HepG2 (cell line): ENCODE data around the gene DSCAM. TPM values are rescaled to one million over a fixed set of nuclear protein-coding genes. Genes with fewer than 3 reads are reported as not detected.

ENCODE experiments used
- ATAC-seq: fragments of 200-7000 bp; cut with Tn5 transposase; 3 replicates; pipeline ENCODE4 v1.9.1; 2020; ENCODE audit warnings: mild to moderate bottlenecking, moderate library complexity
- Bru-seq: library from RNA; stranded (reverse); fragments of 400-500 nt; gene quantifications from one replicate; lab custom pipeline; 2021; lab: Mats Ljungman, UMichigan
- BruChase-seq, 2 experiments: library from RNA; stranded (reverse); fragments of 400-500 nt; gene quantifications; one replicate each; lab custom pipeline; 2021; lab: Mats Ljungman, UMichigan
- BruUV-seq: library from RNA; stranded (reverse); fragments of 400-500 nt; replicated peaks from 2 replicates; lab custom pipeline; 2021; lab: Mats Ljungman, UMichigan
- CTCF ChIA-PET: fragments of 300-600 bp; formaldehyde crosslinking; extraction: SDS; loops from one replicate; lab custom pipeline; 2021; ENCODE audit warnings: low total read pairs, inconsistent platforms, low intra/inter-chr PET ratio; lab: Yijun Ruan, JAX
- POLR2A ChIA-PET: fragments of 350-600 bp; sonication (Branson Sonifier 250); formaldehyde crosslinking; loops from one replicate; lab custom pipeline; 2020; ENCODE audit warnings: antibody characterized with exemption, inconsistent platforms; lab: Yijun Ruan, JAX
- DNase-seq: peaks from one replicate; pipeline ENCODE4 v3.0.0-alpha.2; 2015; ENCODE audit warnings: low spot score
- FAIRE-seq: peaks from 3 replicates; lab custom pipeline; 2011; peaks lifted over from hg19 to GRCh38; lab: Jason Lieb, UNC
- H2AFZ ChIP-seq: one replicate; pipeline ENCODE4 v1.6.1; 2011; ENCODE audit warnings: low read length, inconsistent platforms
- H3K27ac ChIP-seq: fragments of 300-600 bp; 3 replicates; pipeline ENCODE4 v1.8.0; 2011; ENCODE audit warnings: mixed run types, mild to moderate bottlenecking, mixed read lengths, low read length, inconsistent platforms; ENCODE audit not compliant: insufficient read depth; ENCODE audit errors: extremely low read length
- H3K27me3 ChIP-seq, 2 experiments: fragments of 200-600 bp in 1 of 2; 2 replicates in 1 of 2; 3 replicates in 1 of 2; pipeline versions ENCODE4 v1.6.0 to v1.8.0; 2011; ENCODE audit warnings: low read length in 2 of 2, mild to moderate bottlenecking in 2 of 2, moderate library complexity in 2 of 2, inconsistent platforms in 1 of 2; ENCODE audit not compliant: insufficient read depth in 2 of 2, control insufficient read depth in 1 of 2
- H3K36me3 ChIP-seq, 2 experiments: fragments of 200-600 bp in 1 of 2; replicated peaks in 1 of 2; 2 replicates in 1 of 2; 3 replicates in 1 of 2; pipeline versions ENCODE4 v1.5.1 to v1.8.0; 2011; ENCODE audit warnings: low read length in 2 of 2, inconsistent platforms in 1 of 2; ENCODE audit not compliant: insufficient read depth in 2 of 2, control insufficient read depth in 1 of 2
- H3K4me1 ChIP-seq: 2 replicates; pipeline ENCODE4 v1.5.1; 2012; ENCODE audit warnings: low read length, inconsistent platforms; ENCODE audit not compliant: insufficient read depth
- H3K4me2 ChIP-seq: 2 replicates; pipeline ENCODE4 v1.6.0; 2011; ENCODE audit warnings: low read depth, low read length, inconsistent platforms
- H3K4me3 ChIP-seq, 3 experiments: fragments of 200-600 bp in 1 of 3; sonication (generic), shearing (Covaris generic) in 1 of 3; replicated peaks in 1 of 3; 2 replicates each; pipeline ENCODE4 v1.5.1; 2011 to 2016; ENCODE audit warnings: low read length in 3 of 3, inconsistent platforms in 2 of 3, low read depth in 2 of 3, mild to moderate bottlenecking in 2 of 3, control low read depth in 1 of 3, mixed read lengths in 1 of 3; ENCODE audit not compliant: insufficient read depth in 1 of 3
- H3K79me2 ChIP-seq: one replicate; pipeline ENCODE4 v1.6.1; 2011; ENCODE audit warnings: low read length, inconsistent platforms; ENCODE audit not compliant: insufficient read depth
- H3K9ac ChIP-seq: 2 replicates; pipeline ENCODE4 v1.6.0; 2011; ENCODE audit warnings: mild to moderate bottlenecking, low read depth, low read length, inconsistent platforms; ENCODE audit not compliant: insufficient read depth
- H3K9me3 ChIP-seq: 2 replicates; pipeline ENCODE4 v1.5.1; 2012; ENCODE audit warnings: mild to moderate bottlenecking, low read length
- H4K20me1 ChIP-seq: 2 replicates; pipeline ENCODE4 v1.6.0; 2011; ENCODE audit warnings: inconsistent platforms, mild to moderate bottlenecking, low read length, moderate library complexity; ENCODE audit not compliant: insufficient read depth
- ARID5B ChIP-seq: IDR thresholded peaks from 2 replicates; pipeline ENCODE4 v1.4.0; 2020; ENCODE audit warnings: mild to moderate bottlenecking, missing genetic modification reagents
- GFI1 ChIP-seq: sonication (generic); formaldehyde crosslinking; IDR thresholded peaks from 2 replicates; pipeline ENCODE4 v1.5.0; 2020; ENCODE audit warnings: missing genetic modification reagents, mild to moderate bottlenecking, borderline replicate concordance
- MAFK ChIP-seq, 2 experiments: IDR thresholded peaks in 1 of 2; conservative IDR thresholded peaks in 1 of 2; 2 replicates each; pipeline ENCODE4 v1.6.1; 2011; ENCODE audit warnings: improper control_type of control experiment in 2 of 2, low read length in 2 of 2
- ZBTB7A ChIP-seq: sonication (generic); formaldehyde crosslinking; IDR thresholded peaks from 2 replicates; pipeline ENCODE4 v1.8.0; 2022; ENCODE audit warnings: mild to moderate bottlenecking, missing genetic modification reagents
- WGBS: methylation state at CpG from one replicate; pipeline ENCODE4 v1.1.6; 2017; ENCODE audit warnings: low lambda C conversion rate; 5-methylcytosine and 5-hydroxymethylcytosine counted together
- in situ Hi-C: cut with HindIII; loops from 2 replicates; pipeline ENCODE4 v1.10.0; 2017; ENCODE audit warnings: low pct_unique_long_range_greater_than_20kb; ENCODE audit not compliant: extremely low pct_ligation_motif_present
- intact Hi-C: fragments of 100-400 bp; cut with micrococcal nuclease; formaldehyde crosslinking; loops from one replicate; pipeline ENCODE4 v1.10.0; 2022; ENCODE audit not compliant: unreplicated experiment
- long read RNA-seq, 2 experiments: library from RNA in 1 of 2; library from polyadenylated mRNA in 1 of 2; stranded (forward) in 1 of 2; unstranded in 1 of 2; transcript quantifications; one replicate each; pipeline ENCODE4 v2.0.0, GENCODE V29; 2019 to 2022
- polyA minus RNA-seq, 3 experiments: library from RNA; depleted of rRNA, polyadenylated mRNA; stranded (reverse); fragments of >200 nt; gene quantifications; 2 replicates each; pipeline ENCODE4 v1.2.3, GENCODE V29; 2011; ENCODE audit warnings: low replicate concordance in 1 of 3
- polyA plus RNA-seq, 8 experiments: library from polyadenylated mRNA; depleted of rRNA in 3 of 8; stranded (reverse) in 7 of 8; unstranded in 1 of 8; fragments of >200 nt; fragmentation: Illumina TruSeq in 4 of 8; extraction: Trizol in 4 of 8; gene quantifications; 2 replicates each; pipeline versions ENCODE4 v1.2.1 to v1.2.3, GENCODE V29; 2011 to 2016; ENCODE audit warnings: low read depth in 4 of 8, missing spikeins in 1 of 8, mixed read lengths in 1 of 8; ENCODE audit not compliant: insufficient read depth in 1 of 8
- total RNA-seq, 5 experiments: library from RNA; depleted of rRNA; stranded (reverse); fragments of >200 nt; fragmentation: Illumina TruSeq; extraction: Trizol; gene quantifications; 2 replicates each; pipeline ENCODE4 v1.2.3, GENCODE V29; 2016; ENCODE audit warnings: low read depth in 1 of 5
- TF ChIP-seq, protein P1 (sequence below): sonication (generic); formaldehyde crosslinking; IDR thresholded peaks from 2 replicates; pipeline ENCODE4 v1.4.0; 2020; ENCODE audit warnings: low read depth, missing genetic modification reagents

Gene DSCAM, protein sequence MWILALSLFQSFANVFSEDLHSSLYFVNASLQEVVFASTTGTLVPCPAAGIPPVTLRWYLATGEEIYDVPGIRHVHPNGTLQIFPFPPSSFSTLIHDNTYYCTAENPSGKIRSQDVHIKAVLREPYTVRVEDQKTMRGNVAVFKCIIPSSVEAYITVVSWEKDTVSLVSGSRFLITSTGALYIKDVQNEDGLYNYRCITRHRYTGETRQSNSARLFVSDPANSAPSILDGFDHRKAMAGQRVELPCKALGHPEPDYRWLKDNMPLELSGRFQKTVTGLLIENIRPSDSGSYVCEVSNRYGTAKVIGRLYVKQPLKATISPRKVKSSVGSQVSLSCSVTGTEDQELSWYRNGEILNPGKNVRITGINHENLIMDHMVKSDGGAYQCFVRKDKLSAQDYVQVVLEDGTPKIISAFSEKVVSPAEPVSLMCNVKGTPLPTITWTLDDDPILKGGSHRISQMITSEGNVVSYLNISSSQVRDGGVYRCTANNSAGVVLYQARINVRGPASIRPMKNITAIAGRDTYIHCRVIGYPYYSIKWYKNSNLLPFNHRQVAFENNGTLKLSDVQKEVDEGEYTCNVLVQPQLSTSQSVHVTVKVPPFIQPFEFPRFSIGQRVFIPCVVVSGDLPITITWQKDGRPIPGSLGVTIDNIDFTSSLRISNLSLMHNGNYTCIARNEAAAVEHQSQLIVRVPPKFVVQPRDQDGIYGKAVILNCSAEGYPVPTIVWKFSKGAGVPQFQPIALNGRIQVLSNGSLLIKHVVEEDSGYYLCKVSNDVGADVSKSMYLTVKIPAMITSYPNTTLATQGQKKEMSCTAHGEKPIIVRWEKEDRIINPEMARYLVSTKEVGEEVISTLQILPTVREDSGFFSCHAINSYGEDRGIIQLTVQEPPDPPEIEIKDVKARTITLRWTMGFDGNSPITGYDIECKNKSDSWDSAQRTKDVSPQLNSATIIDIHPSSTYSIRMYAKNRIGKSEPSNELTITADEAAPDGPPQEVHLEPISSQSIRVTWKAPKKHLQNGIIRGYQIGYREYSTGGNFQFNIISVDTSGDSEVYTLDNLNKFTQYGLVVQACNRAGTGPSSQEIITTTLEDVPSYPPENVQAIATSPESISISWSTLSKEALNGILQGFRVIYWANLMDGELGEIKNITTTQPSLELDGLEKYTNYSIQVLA (N-terminal part only)
- total RNA-seq (2016; rRNA removed; fragmentation: Illumina TruSeq; extraction: Trizol): not detected in 2 replicates
- total RNA-seq (2016; cell fraction: cytosol; rRNA removed; fragmentation: Illumina TruSeq; extraction: Trizol; ENCODE audit: low read depth): not detected in 2 replicates
- total RNA-seq (2016; cell fraction: insoluble cytoplasmic fraction; rRNA removed; fragmentation: Illumina TruSeq; extraction: Trizol): not detected in 2 replicates
- not detected in 2 replicates for total RNA-seq (2016; cell fraction: membrane; rRNA removed; fragmentation: Illumina TruSeq; extraction: Trizol)
- not detected in 2 replicates for total RNA-seq (2016; cell fraction: nucleus; rRNA removed; fragmentation: Illumina TruSeq; extraction: Trizol)
- not detected in 2 replicates for polyA plus RNA-seq (2011; rRNA removed)
- not detected in 2 replicates for polyA plus RNA-seq (2011; cell fraction: cytosol; rRNA removed)
- not detected in 2 replicates for polyA plus RNA-seq (2011; cell fraction: nucleus; rRNA removed)
- not detected in 2 replicates for polyA plus RNA-seq (2012)
- polyA plus RNA-seq (2016; cell fraction: cytosol; fragmentation: Illumina TruSeq; extraction: Trizol; ENCODE audit: low read depth): not detected in 2 replicates
- polyA plus RNA-seq (2016; cell fraction: insoluble cytoplasmic fraction; fragmentation: Illumina TruSeq; extraction: Trizol; ENCODE audit: low read depth): not detected in 2 replicates
- polyA plus RNA-seq (2016; cell fraction: membrane; fragmentation: Illumina TruSeq; extraction: Trizol; ENCODE audit: low read depth): not detected in 2 replicates
- not detected in 2 replicates for polyA plus RNA-seq (2016; cell fraction: nucleus; fragmentation: Illumina TruSeq; extraction: Trizol; ENCODE audit: insufficient read depth, low read depth)
- polyA minus RNA-seq (2011; rRNA and poly(A)+ RNA removed; ENCODE audit: low replicate concordance): not detected in 2 replicates
- polyA minus RNA-seq (2011; cell fraction: cytosol; rRNA and poly(A)+ RNA removed): not detected in 2 replicates
- polyA minus RNA-seq (2011; cell fraction: nucleus; rRNA and poly(A)+ RNA removed): not detected in 2 replicates
- Bru-seq, nascent RNA: percentile 0 among the genes with signal in this experiment
- percentile 0 among the genes with signal in this experiment for BruChase-seq, experiment 1, labeled RNA remaining after a 6-hour chase
- percentile 0 among the genes with signal in this experiment for BruChase-seq, experiment 2, labeled RNA remaining after a 2-hour chase
- long read RNA-seq, experiment 1: 0 reads
- long read RNA-seq, experiment 2: 0 reads

DNA sequence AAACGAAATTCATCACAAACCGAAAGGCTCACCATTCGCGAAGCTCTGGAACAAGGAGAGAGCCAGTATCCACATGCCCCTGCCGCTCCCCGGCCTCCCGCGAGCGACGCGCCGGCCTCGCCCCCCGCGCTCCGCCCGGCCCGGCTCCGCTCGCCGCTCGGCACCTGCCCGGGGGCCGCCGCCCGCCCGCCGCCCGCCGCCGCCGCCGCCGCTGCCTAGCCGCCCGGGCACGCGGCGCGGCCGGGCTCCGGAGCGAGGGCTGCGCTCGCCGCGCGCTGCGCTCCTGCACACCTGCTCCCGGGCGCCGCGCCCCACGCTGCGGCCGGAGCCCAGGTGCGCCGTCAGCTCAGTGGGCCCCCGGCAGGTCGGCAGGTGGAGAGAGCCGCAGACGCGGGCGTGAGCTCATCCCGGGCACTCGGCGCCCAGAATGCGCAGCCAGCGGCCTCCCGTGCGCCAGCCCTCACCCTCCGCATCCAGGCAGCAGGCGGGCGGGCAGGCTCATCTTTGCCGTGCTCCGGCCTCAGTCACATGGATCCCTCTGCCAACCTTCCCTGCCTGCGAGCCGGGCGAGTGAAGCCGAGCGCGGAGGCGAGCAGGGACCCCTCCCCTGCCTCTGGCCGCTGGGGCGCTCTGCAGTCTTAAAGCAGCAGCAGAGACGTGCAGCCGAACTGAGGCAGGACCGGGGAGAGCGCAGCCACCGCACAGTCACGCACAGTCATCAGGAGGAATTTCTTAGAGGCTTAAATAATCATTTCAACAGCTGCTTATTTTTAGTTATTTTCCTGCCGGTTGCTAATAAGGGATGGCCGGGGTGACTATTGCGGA, at the start of gene DSCAM:
Gene DSCAM (minus strand): TSS at position 572 of the 825 bp plus-strand sequence. CDS start 497 bp downstream, at position 75.
- in situ Hi-C loops (no loop called here), intact Hi-C loops (no loop called here)
- Histone ChIP-seq H4K20me1 (no peaks in the 10 kb centered on the region), H3K36me3 (no peaks in the 10 kb centered on the region), H3K27me3 (peaks cover 1 to 3% of the 10 kb centered on the region in 2 experiments; a peak in 2 of 5 replicates), H3K4me3 (no peak within 1 kb of the TSS), H3K4me2 (no peak within 1 kb of the TSS), H2AFZ (no peak within 1 kb of the TSS), H3K9ac (no peak within 1 kb of the TSS), H3K4me1 (no peaks in the 10 kb centered on the region), H3K9me3 (no peaks in the 10 kb centered on the region; the same call in 1 of the 2 replicates), H3K79me2 (no peaks in the 10 kb centered on the region), H3K27ac (no peak within 1 kb of the TSS)
- DNase-seq (no peak), ATAC-seq (no peak), FAIRE-seq (no peak)
- POLR2A ChIA-PET: no interaction called here
- BruUV-seq: no TSS peak
- 15% methylated on average over 8 of the region's 94 CpGs for WGBS
- CTCF ChIA-PET: no interaction called here
- TF ChIP-seq GFI1 (CRISPR knock-in tag) (no peak), ARID5B (CRISPR knock-in tag) (no peak), MAFK (conservative IDR thresholded peaks at IDR 0.05 in 1 of 2, IDR thresholded peaks at IDR 0.05 in 1 of 2; ENCODE audit: low read length in 2 of 2) (no peak), ZBTB7A (no peak)
- TF ChIP-seq, protein P1, sequence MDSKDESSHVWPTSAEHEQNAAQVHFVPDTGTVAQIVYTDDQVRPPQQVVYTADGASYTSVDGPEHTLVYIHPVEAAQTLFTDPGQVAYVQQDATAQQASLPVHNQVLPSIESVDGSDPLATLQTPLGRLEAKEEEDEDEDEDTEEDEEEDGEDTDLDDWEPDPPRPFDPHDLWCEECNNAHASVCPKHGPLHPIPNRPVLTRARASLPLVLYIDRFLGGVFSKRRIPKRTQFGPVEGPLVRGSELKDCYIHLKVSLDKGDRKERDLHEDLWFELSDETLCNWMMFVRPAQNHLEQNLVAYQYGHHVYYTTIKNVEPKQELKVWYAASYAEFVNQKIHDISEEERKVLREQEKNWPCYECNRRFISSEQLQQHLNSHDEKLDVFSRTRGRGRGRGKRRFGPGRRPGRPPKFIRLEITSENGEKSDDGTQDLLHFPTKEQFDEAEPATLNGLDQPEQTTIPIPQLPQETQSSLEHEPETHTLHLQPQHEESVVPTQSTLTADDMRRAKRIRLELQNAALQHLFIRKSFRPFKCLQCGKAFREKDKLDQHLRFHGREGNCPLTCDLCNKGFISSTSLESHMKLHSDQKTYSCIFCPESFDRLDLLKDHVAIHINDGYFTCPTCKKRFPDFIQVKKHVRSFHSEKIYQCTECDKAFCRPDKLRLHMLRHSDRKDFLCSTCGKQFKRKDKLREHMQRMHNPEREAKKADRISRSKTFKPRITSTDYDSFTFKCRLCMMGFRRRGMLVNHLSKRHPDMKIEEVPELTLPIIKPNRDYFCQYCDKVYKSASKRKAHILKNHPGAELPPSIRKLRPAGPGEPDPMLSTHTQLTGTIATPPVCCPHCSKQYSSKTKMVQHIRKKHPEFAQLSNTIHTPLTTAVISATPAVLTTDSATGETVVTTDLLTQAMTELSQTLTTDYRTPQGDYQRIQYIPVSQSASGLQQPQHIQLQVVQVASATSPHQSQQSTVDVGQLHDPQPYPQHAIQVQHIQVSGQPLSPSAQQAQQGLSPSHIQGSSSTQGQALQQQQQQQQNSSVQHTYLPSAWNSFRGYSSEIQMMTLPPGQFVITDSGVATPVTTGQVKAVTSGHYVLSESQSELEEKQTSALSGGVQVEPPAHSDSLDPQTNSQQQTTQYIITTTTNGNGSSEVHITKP (CRISPR knock-in tag): no peak
